Endothelial cell of umbilical vein (primary cell): ENCODE data around the gene RHOH. TPM values are rescaled to one million over a fixed set of nuclear protein-coding genes. Genes with fewer than 3 reads are reported as not detected.

Experiments
- BruUV-seq: library from RNA; stranded (reverse); fragments of 400-500 nt; replicated peaks from 2 replicates; lab custom pipeline; 2021; lab: Mats Ljungman, UMichigan
- CTCF ChIA-PET: fragments of 300-600, 350-600 bp; sonication (Branson Sonifier 250); formaldehyde crosslinking; loops from one replicate; lab custom pipeline; 2021; ENCODE audit warnings: antibody characterized with exemption, inconsistent platforms; lab: Charles Lee
- POLR2A ChIA-PET: fragments of 300-600, 350-600 bp; sonication (Branson Sonifier 250); formaldehyde crosslinking; loops from one replicate; lab custom pipeline; 2021; ENCODE audit warnings: antibody characterized with exemption, inconsistent platforms; lab: Charles Lee
- DNase-seq: peaks from one replicate; pipeline ENCODE4 v3.0.0-alpha.2; 2011; ENCODE audit warnings: low read depth, low spot score
- FAIRE-seq: peaks from 2 replicates; lab custom pipeline; 2011; peaks lifted over from hg19 to GRCh38; lab: Jason Lieb, UNC
- H2AFZ ChIP-seq: 2 replicates; pipeline ENCODE4 v1.6.0; 2012; ENCODE audit warnings: low read depth, low read length, control low read depth, inconsistent platforms
- H3K27ac ChIP-seq: 2 replicates; pipeline ENCODE4 v1.5.1; 2011; ENCODE audit warnings: low read depth, mild to moderate bottlenecking, control low read depth, low read length, moderate library complexity; ENCODE audit not compliant: insufficient read depth
- H3K27me3 ChIP-seq, 2 experiments: 2 replicates each; pipeline versions ENCODE4 v1.6.0 to v1.6.1; 2011; ENCODE audit warnings: low read length in 2 of 2, mixed read lengths in 1 of 2; ENCODE audit not compliant: control insufficient read depth in 2 of 2, insufficient read depth in 2 of 2
- H3K36me3 ChIP-seq, 2 experiments: 2 replicates in 1 of 2; 3 replicates in 1 of 2; pipeline ENCODE4 v1.5.1; 2011; ENCODE audit warnings: low read length in 2 of 2, mild to moderate bottlenecking in 1 of 2, moderate library complexity in 1 of 2; ENCODE audit not compliant: control insufficient read depth in 2 of 2, insufficient read depth in 2 of 2; ENCODE audit errors: extremely low read depth in 1 of 2
- H3K4me1 ChIP-seq: 3 replicates; pipeline ENCODE4 v1.5.1; 2011; ENCODE audit warnings: mild to moderate bottlenecking, low read length; ENCODE audit not compliant: control insufficient read depth, insufficient read depth; ENCODE audit errors: extremely low read depth
- H3K4me2 ChIP-seq: 2 replicates; pipeline ENCODE4 v1.6.1; 2011; ENCODE audit warnings: low read length, control low read depth, mixed read lengths; ENCODE audit not compliant: insufficient read depth
- H3K4me3 ChIP-seq, 3 experiments: fragments of 200-600 bp in 1 of 3; sonication (generic), shearing (Covaris generic) in 1 of 3; replicated peaks in 1 of 3; 2 replicates each; pipeline ENCODE4 v1.5.1; 2011 to 2016; ENCODE audit warnings: control low read depth in 3 of 3, low read length in 3 of 3, mild to moderate bottlenecking in 2 of 3, inconsistent platforms in 1 of 3, low read depth in 1 of 3, moderate library complexity in 1 of 3; ENCODE audit not compliant: insufficient read depth in 1 of 3
- H3K79me2 ChIP-seq: 2 replicates; pipeline ENCODE4 v1.6.0; 2012; ENCODE audit warnings: low read length, inconsistent platforms; ENCODE audit not compliant: control insufficient read depth, insufficient read depth
- H3K9ac ChIP-seq: replicated peaks from 2 replicates; pipeline ENCODE3; 2011; ENCODE audit warnings: low read length, control low read depth; ENCODE audit not compliant: insufficient read depth; ENCODE audit errors: extremely low read depth
- H3K9me1 ChIP-seq: replicated peaks from 3 replicates; pipeline ENCODE4 v1.6.0; 2011; ENCODE audit warnings: mild to moderate bottlenecking, low read length; ENCODE audit not compliant: control insufficient read depth, insufficient read depth; ENCODE audit errors: extremely low read depth
- H3K9me3 ChIP-seq: replicated peaks from 2 replicates; pipeline ENCODE4 v1.5.1; 2012; ENCODE audit warnings: low read length, inconsistent platforms; ENCODE audit not compliant: control insufficient read depth, insufficient read depth
- H4K20me1 ChIP-seq: replicated peaks from 2 replicates; pipeline ENCODE3; 2011; ENCODE audit warnings: mild to moderate bottlenecking, low read length; ENCODE audit not compliant: control insufficient read depth, insufficient read depth; ENCODE audit errors: extremely low read depth
- CTCF ChIP-seq, 2 donors: IDR thresholded peaks; 1 replicate in 1 of 2; 2 replicates in 1 of 2; pipeline ENCODE4 v1.5.1; 2011; ENCODE audit warnings: low read length in 2 of 2, mild to moderate bottlenecking in 2 of 2, moderate library complexity in 2 of 2, control low read depth in 1 of 2, inconsistent platforms in 1 of 2, low read depth in 1 of 2; ENCODE audit not compliant: insufficient read depth in 1 of 2; ENCODE audit errors: extremely low read depth in 1 of 2
- EZH2 ChIP-seq: IDR thresholded peaks from 2 replicates; pipeline ENCODE4 v1.6.1; 2012; ENCODE audit warnings: borderline replicate concordance, low read depth, mild to moderate bottlenecking, moderate library complexity, low read length, inconsistent platforms; ENCODE audit not compliant: severe bottlenecking
- FOS ChIP-seq: IDR thresholded peaks from 2 replicates; pipeline ENCODE4 v1.6.1; 2011; ENCODE audit warnings: mild to moderate bottlenecking, low read length, moderate library complexity, borderline replicate concordance; ENCODE audit not compliant: insufficient read depth
- GATA2 ChIP-seq: IDR thresholded peaks from 2 replicates; pipeline ENCODE4 v1.7.0; 2011; ENCODE audit warnings: low read depth, mild to moderate bottlenecking, moderate library complexity, mixed read lengths, low read length; ENCODE audit not compliant: insufficient read length, insufficient read depth
- JUN ChIP-seq: IDR thresholded peaks from 2 replicates; pipeline ENCODE4 v1.6.1; 2011; ENCODE audit warnings: borderline replicate concordance, low read depth; ENCODE audit not compliant: insufficient read length, insufficient read depth
- MAX ChIP-seq: IDR thresholded peaks from 2 replicates; pipeline ENCODE4 v1.6.1; 2011; ENCODE audit not compliant: insufficient read depth, insufficient read length
- MYC ChIP-seq: IDR thresholded peaks from one replicate; pipeline ENCODE4 v1.6.1; 2011; ENCODE audit warnings: mild to moderate bottlenecking, low read depth, low read length
- POLR2A ChIP-seq: IDR thresholded peaks from 2 replicates; pipeline ENCODE4 v1.6.1; 2012; ENCODE audit warnings: low read depth, mild to moderate bottlenecking, control low read depth, low read length
- POLR2AphosphoS5 ChIP-seq: IDR thresholded peaks from 2 replicates; pipeline ENCODE4 v1.6.1; 2012; ENCODE audit warnings: low read depth, mild to moderate bottlenecking, control low read depth, low read length, moderate library complexity; ENCODE audit not compliant: insufficient read depth
- dilution Hi-C: fragments of 300-500 bp; cut with MboI; formaldehyde crosslinking; loops from one replicate; pipeline ENCODE4 v1.15.0; 2019; ENCODE audit warnings: low sequenced_read_pairs; ENCODE audit not compliant: extremely low pct_ligation_motif_present
- intact Hi-C: fragments of 100-400 bp; cut with micrococcal nuclease; formaldehyde crosslinking; loops from one replicate; pipeline ENCODE4 v1.10.0; 2022
- polyA plus RNA-seq, 4 experiments: library from polyadenylated mRNA; depleted of rRNA in 3 of 4; stranded (reverse) in 3 of 4; unstranded in 1 of 4; fragments of >200 nt; gene quantifications; 2 replicates each; pipeline versions ENCODE4 v1.2.1 to v1.2.3, GENCODE V29; 2011 to 2012; ENCODE audit warnings: missing spikeins in 1 of 4
- total RNA-seq: library from RNA; stranded (reverse); gene quantifications from 2 replicates; pipeline ENCODE4 v1.2.3, GENCODE V29; 2021

The RHOH gene
- total and polyA plus RNA-seq, 2 donors (not counting 3 experiments of a cell fraction or from before 2014, with no cell fraction given), result not detected

DNA sequence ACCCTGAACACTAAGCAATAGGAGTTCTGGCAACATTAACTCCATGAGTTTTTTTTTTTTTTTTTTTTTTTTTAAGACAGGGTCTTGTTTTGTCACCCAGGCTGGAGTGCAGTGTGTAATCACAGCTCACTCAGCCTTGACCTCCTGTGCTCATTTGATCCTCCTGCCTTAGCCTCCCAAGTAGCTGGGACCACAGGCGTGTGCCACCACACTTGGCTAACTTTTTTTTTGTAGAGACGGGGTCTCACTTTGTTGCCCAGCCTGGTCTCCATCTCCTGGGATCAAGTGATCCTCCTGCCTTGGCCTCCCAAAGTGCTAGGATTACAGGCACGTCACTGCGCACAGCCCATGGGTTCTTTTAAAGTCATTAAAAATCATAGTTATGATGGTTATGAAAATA lies 5.1 kb downstream of the RHOH start:
- no peak overlapping the region for H2AFZ ChIP-seq
- H3K4me3 ChIP-seq, result no peak overlapping the region
- H3K27me3 ChIP-seq, result no peaks in the 10 kb centered on the region
- dilution Hi-C loops, result no loop called here
- no TSS peak for BruUV-seq
- POLR2A ChIA-PET, result no interaction called here
- H3K79me2 ChIP-seq, result no peaks in the 10 kb centered on the region
- CTCF ChIA-PET, result no interaction called here
- no peak overlapping the region for H3K27ac ChIP-seq
- no peaks in the 10 kb centered on the region for H4K20me1 ChIP-seq
- TF ChIP-seq POLR2A (no peak), CTCF (IDR thresholded peaks at IDR 0.05; ENCODE audit: extremely low read depth in 1 of 2, insufficient read depth in 1 of 2, low read depth in 1 of 2, low read length in 2 of 2) (no peak), JUN (no peak), FOS (no peak), MAX (no peak), MYC (no peak), EZH2 (no peak), POLR2AphosphoS5 (no peak), GATA2 (no peak)
- no peak for DNase-seq
- intact Hi-C loops, result no loop called here
- H3K36me3 ChIP-seq, result no peaks in the 10 kb centered on the region
- no peaks in the 10 kb centered on the region for H3K9me1 ChIP-seq
- no peak overlapping the region for H3K9ac ChIP-seq
- H3K9me3 ChIP-seq, result no peaks in the 10 kb centered on the region
- no peak overlapping the region for H3K4me2 ChIP-seq
- FAIRE-seq, result no peak
- peaks cover under 1% of the 10 kb centered on the region for H3K4me1 ChIP-seq
